Esophagus squamous epithelium (tissue), 4 donors: ENCODE results near the gene RERGL.

ENCODE experiments used
- POLR2A ChIP-seq, 4 donors: fragments of 450-650 bp; IDR thresholded peaks; one replicate each; pipeline ENCODE4 v1.6.1; 2017; ENCODE audit warnings: antibody characterized with exemption in 4 of 4, mild to moderate bottlenecking in 4 of 4, moderate library complexity in 3 of 4
- TF ChIP-seq, protein P1 (sequence below), 6 experiments: fragments of 450-650 bp in 4 of 6; fragments of 200-600 bp in 2 of 6; sonication (generic) in 2 of 6; IDR thresholded peaks; one replicate each; pipeline ENCODE4 v1.5.1; 2016 to 2019; ENCODE audit warnings: antibody characterized with exemption in 6 of 6, mild to moderate bottlenecking in 4 of 6, moderate library complexity in 4 of 6

DNA sequence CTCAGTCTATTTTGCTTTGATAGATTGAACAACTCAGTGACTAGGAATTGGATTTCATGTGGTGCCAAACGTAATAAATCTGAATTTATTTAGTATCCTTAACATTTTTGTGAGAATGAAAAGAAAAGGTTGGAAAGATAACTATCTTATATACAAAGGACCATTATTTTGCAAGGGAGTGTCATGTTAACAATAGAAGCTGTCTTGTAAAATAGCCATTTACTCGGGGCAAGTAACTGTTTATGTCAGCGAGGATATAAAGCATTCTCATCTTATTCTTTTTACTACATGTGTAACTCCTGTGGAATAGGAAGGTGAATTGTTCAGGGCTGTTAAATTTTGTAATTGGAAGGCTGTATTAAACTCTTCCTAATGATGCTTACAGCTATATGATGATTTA lies 5.9 kb downstream of the RERGL start:
- TF ChIP-seq POLR2A (IDR thresholded peaks at IDR 0.05), result no peak
- TF ChIP-seq, protein P1, sequence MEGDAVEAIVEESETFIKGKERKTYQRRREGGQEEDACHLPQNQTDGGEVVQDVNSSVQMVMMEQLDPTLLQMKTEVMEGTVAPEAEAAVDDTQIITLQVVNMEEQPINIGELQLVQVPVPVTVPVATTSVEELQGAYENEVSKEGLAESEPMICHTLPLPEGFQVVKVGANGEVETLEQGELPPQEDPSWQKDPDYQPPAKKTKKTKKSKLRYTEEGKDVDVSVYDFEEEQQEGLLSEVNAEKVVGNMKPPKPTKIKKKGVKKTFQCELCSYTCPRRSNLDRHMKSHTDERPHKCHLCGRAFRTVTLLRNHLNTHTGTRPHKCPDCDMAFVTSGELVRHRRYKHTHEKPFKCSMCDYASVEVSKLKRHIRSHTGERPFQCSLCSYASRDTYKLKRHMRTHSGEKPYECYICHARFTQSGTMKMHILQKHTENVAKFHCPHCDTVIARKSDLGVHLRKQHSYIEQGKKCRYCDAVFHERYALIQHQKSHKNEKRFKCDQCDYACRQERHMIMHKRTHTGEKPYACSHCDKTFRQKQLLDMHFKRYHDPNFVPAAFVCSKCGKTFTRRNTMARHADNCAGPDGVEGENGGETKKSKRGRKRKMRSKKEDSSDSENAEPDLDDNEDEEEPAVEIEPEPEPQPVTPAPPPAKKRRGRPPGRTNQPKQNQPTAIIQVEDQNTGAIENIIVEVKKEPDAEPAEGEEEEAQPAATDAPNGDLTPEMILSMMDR (IDR thresholded peaks at IDR 0.05), result no peak
